Measurements from ENCODE around the gene HNF1A. TPM values are rescaled to one million over a fixed set of nuclear protein-coding genes. Genes with fewer than 3 reads are reported as not detected.

HNF1A gene
- total and polyA plus RNA-seq, 2 donors (not counting 3 experiments of a cell fraction or from before 2014, with no cell fraction given), result not detected

GRCh38 chr12:121023799-121024198 is 45.5 kb downstream of the HNF1A start:
- POLR2A ChIA-PET, result no interaction called here
- Histone ChIP-seq H3K36me3 (ENCODE audit: control insufficient read depth in 2 of 2, extremely low read depth in 1 of 2, insufficient read depth in 2 of 2, low read length in 2 of 2) (no peaks in the 10 kb centered on the region), H3K9me3 (replicated peaks; ENCODE audit: control insufficient read depth, insufficient read depth, low read length) (no peaks in the 10 kb centered on the region), H2AFZ (ENCODE audit: low read depth, low read length) (no peak overlapping the region), H3K9ac (replicated peaks; ENCODE audit: extremely low read depth, insufficient read depth, low read length) (no peak overlapping the region), H3K4me3 (replicated peaks in 1 of 3; ENCODE audit: insufficient read depth in 1 of 3, low read depth in 1 of 3, low read length in 3 of 3) (no peak overlapping the region), H3K27me3 (ENCODE audit: control insufficient read depth in 2 of 2, insufficient read depth in 2 of 2, low read length in 2 of 2) (peaks cover 3 to 10% of the 10 kb centered on the region in 2 experiments), H3K4me1 (ENCODE audit: control insufficient read depth, extremely low read depth, insufficient read depth, low read length) (no peaks in the 10 kb centered on the region), H3K4me2 (ENCODE audit: insufficient read depth, low read length) (no peak overlapping the region), H3K27ac (ENCODE audit: insufficient read depth, low read depth, low read length) (no peak overlapping the region), H3K79me2 (ENCODE audit: control insufficient read depth, insufficient read depth, low read length) (no peaks in the 10 kb centered on the region), H3K9me1 (replicated peaks; ENCODE audit: control insufficient read depth, extremely low read depth, insufficient read depth, low read length) (no peaks in the 10 kb centered on the region), H4K20me1 (replicated peaks; ENCODE audit: control insufficient read depth, extremely low read depth, insufficient read depth, low read length) (no peaks in the 10 kb centered on the region)
- dilution Hi-C loops (cut with MboI; ENCODE audit: extremely low pct_ligation_motif_present, low sequenced_read_pairs), result no loop called here
- CTCF ChIA-PET, result no interaction called here
- DNase-seq (ENCODE audit: low read depth, low spot score), result no peak
- no peak for FAIRE-seq
- TF ChIP-seq POLR2A (IDR thresholded peaks at IDR 0.05; ENCODE audit: low read depth, low read length), result no peak
- intact Hi-C loops (cut with micrococcal nuclease), result no loop called here
- no TSS peak for BruUV-seq (replicated peaks)

DNA sequence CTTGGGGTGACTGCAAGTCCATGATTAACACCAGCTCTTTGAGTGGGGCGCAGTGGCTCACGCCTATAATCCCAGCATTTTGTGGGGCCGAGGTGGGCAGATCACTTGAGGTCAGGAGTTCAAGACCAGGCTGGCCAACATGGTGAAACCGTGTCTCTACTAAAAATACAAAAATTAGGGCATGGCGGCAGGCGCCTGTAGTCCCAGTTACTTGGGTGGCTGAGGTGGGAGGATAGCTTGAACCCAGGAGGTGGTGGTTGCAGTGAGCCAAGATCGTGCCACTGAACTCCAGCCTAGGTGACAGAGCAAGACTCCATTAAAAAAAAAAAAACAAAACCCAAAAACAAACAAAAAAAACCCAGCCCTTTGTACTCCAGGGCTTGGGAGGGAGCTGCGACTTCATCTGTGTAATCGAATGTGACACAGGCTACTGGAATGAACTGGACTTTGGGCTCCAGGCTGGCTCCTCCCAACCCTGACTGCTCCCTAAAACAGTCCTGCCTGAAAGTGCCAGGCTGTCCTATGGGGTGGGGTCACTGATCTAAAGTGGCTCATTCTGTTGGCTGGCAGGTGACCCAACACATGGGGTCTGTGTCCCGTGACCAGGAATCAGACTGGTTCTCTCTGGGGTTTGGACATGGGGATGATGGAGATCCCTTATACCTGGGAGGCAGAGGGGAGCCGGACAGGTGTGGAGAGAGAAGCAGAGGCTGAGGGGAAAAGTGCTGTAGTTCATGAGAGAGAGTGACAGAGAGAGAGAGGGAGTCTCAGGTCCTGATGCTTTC is 47.3 kb downstream of the HNF1A start:
- POLR2A ChIA-PET, result no interaction called here

More for the DNA sequence above, 47.3 kb downstream of the HNF1A start:
- H3K27me3 ChIP-seq (ENCODE audit: control insufficient read depth in 2 of 2, insufficient read depth in 2 of 2, low read length in 2 of 2), result peaks cover under 1 to 9% of the 10 kb centered on the region in 2 experiments
- H4K20me1 ChIP-seq (replicated peaks; ENCODE audit: control insufficient read depth, extremely low read depth, insufficient read depth, low read length), result no peaks in the 10 kb centered on the region
- no peak for FAIRE-seq
- intact Hi-C loops (cut with micrococcal nuclease) (no loop called here), dilution Hi-C loops (cut with MboI; ENCODE audit: extremely low pct_ligation_motif_present, low sequenced_read_pairs) (no loop called here)
- no peaks in the 10 kb centered on the region for H3K36me3 ChIP-seq (ENCODE audit: control insufficient read depth in 2 of 2, extremely low read depth in 1 of 2, insufficient read depth in 2 of 2, low read length in 2 of 2)
- H3K4me3 ChIP-seq (replicated peaks in 1 of 3; ENCODE audit: insufficient read depth in 1 of 3, low read depth in 1 of 3, low read length in 3 of 3), result no peak overlapping the region
- DNase-seq (ENCODE audit: low read depth, low spot score), result no peak
- H3K4me2 ChIP-seq (ENCODE audit: insufficient read depth, low read length), result no peak overlapping the region
- CTCF ChIA-PET, result no interaction called here
- no peak overlapping the region for H3K27ac ChIP-seq (ENCODE audit: insufficient read depth, low read depth, low read length)
- TF ChIP-seq GATA2 (IDR thresholded peaks at IDR 0.05; ENCODE audit: insufficient read depth, insufficient read length, low read depth, low read length), result no peak
- no peaks in the 10 kb centered on the region for H3K9me3 ChIP-seq (replicated peaks; ENCODE audit: control insufficient read depth, insufficient read depth, low read length)
- H3K9me1 ChIP-seq (replicated peaks; ENCODE audit: control insufficient read depth, extremely low read depth, insufficient read depth, low read length), result no peaks in the 10 kb centered on the region
- no TSS peak for BruUV-seq (replicated peaks)
- H3K79me2 ChIP-seq (ENCODE audit: control insufficient read depth, insufficient read depth, low read length), result no peaks in the 10 kb centered on the region
- H3K4me1 ChIP-seq (ENCODE audit: control insufficient read depth, extremely low read depth, insufficient read depth, low read length), result no peaks in the 10 kb centered on the region
- H3K9ac ChIP-seq (replicated peaks; ENCODE audit: extremely low read depth, insufficient read depth, low read length), result no peak overlapping the region
- H2AFZ ChIP-seq (ENCODE audit: low read depth, low read length), result no peak overlapping the region

Measured in endothelial cell of umbilical vein (primary cell).